OCI-LY1 (cell line): ENCODE measurements around the gene C1orf50.

Experiments
- H2AFZ ChIP-seq: fragments of 200-600 bp; sonication (generic), shearing (Covaris generic); 2 replicates; pipeline ENCODE4 v1.6.0; 2014; ENCODE audit warnings: antibody characterized with exemption, mild to moderate bottlenecking, low read length
- H3F3A ChIP-seq: fragments of 200-600 bp; sonication (generic), shearing (Covaris generic); 2 replicates; pipeline ENCODE4 v1.6.0; 2014; ENCODE audit warnings: mild to moderate bottlenecking, antibody characterized with exemption, low read length, moderate library complexity; ENCODE audit not compliant: insufficient read depth
- H3K27ac ChIP-seq: fragments of 200-600 bp; sonication (generic); 2 replicates; pipeline ENCODE4 v1.5.1; 2014; ENCODE audit warnings: low read length, mixed run types, mild to moderate bottlenecking, low read depth; ENCODE audit not compliant: poor library complexity, severe bottlenecking
- H3K27me3 ChIP-seq: fragments of 200-600 bp; sonication (generic); 2 replicates; pipeline ENCODE4 v1.6.0; 2014; ENCODE audit warnings: antibody characterized with exemption, mild to moderate bottlenecking, low read length, moderate library complexity; ENCODE audit not compliant: insufficient read depth
- H3K36me3 ChIP-seq: fragments of 200-600 bp; sonication (generic); 2 replicates; pipeline ENCODE4 v1.6.1; 2014; ENCODE audit warnings: mild to moderate bottlenecking, antibody characterized with exemption, low read length, moderate library complexity, mixed read lengths; ENCODE audit not compliant: insufficient read depth
- H3K4me1 ChIP-seq: fragments of 200-600 bp; sonication (generic); 2 replicates; pipeline ENCODE4 v1.5.1; 2014; ENCODE audit warnings: mild to moderate bottlenecking, low read length, moderate library complexity; ENCODE audit not compliant: insufficient read depth, severe bottlenecking
- H3K4me2 ChIP-seq: fragments of 200-600 bp; sonication (generic), shearing (Covaris generic); 2 replicates; pipeline ENCODE4 v1.6.1; 2014; ENCODE audit warnings: low read length
- H3K4me3 ChIP-seq: fragments of 200-600 bp; sonication (generic); 2 replicates; pipeline ENCODE4 v1.5.1; 2014; ENCODE audit warnings: low read length, low read depth, mild to moderate bottlenecking, mixed read lengths; ENCODE audit not compliant: poor library complexity, severe bottlenecking
- H3K79me2 ChIP-seq: fragments of 200-600 bp; shearing (Covaris generic); 2 replicates; pipeline ENCODE4 v1.6.1; 2016; ENCODE audit warnings: mixed run types, low read length, mixed read lengths; ENCODE audit not compliant: insufficient read depth
- H3K9ac ChIP-seq: fragments of 200-600 bp; sonication (generic), shearing (Covaris generic); 2 replicates; pipeline ENCODE4 v1.6.1; 2014; ENCODE audit warnings: mild to moderate bottlenecking, low read length, mixed read lengths
- H3K9me2 ChIP-seq: fragments of 200-600 bp; sonication (generic), shearing (Covaris generic); 2 replicates; pipeline ENCODE4 v1.6.1; 2014; ENCODE audit warnings: low read depth, mild to moderate bottlenecking, low read length, mixed read lengths
- H3K9me3 ChIP-seq: fragments of 200-600 bp; shearing (Covaris generic); 2 replicates; pipeline ENCODE4 v1.6.1; 2014; ENCODE audit warnings: low read length, mixed read lengths
- H4K20me1 ChIP-seq: fragments of 200-600 bp; sonication (generic), shearing (Covaris generic); 2 replicates; pipeline ENCODE4 v1.6.0; 2016; ENCODE audit warnings: mild to moderate bottlenecking, low read length; ENCODE audit not compliant: insufficient read depth
- EZH2 ChIP-seq: fragments of 200-600 bp; sonication (generic), shearing (Covaris generic); IDR thresholded peaks from 2 replicates; pipeline ENCODE4 v1.8.0; 2017; ENCODE audit warnings: borderline replicate concordance, mixed run types, mild to moderate bottlenecking, antibody characterized with exemption, low read length, moderate library complexity, mixed read lengths
- TF ChIP-seq, protein P1 (sequence below): fragments of 200-600 bp; sonication (generic), shearing (Covaris generic); IDR thresholded peaks from 2 replicates; pipeline ENCODE4 v1.5.1; 2017; ENCODE audit warnings: mild to moderate bottlenecking, antibody characterized with exemption, low read length, moderate library complexity, mixed read lengths

Gene C1orf50

DNA sequence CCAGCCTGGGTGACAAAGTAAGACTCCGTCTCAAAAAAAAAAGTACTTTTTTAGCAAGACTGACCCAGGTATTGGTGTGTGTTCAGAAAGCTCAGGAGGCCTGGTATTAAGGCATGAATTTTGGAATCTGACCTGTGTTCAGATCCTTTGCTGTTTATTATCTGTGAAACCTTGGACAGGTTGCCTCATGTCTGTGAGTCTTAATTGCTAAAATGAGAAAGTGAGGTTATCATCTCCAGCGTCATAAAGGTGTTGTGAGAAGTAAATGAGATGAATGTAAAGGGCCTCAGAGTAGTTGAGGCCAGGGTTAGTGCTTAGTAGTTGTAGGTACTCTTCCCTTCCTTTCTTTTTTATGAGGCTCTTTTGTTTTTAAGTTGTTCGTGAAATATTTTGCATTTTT, 2.8 kb downstream of the C1orf50 start:
- no peaks in the 10 kb centered on the region for H3F3A ChIP-seq
- no peaks in the 10 kb centered on the region for H3K27me3 ChIP-seq
- peaks cover 28% of the 10 kb centered on the region for H3K79me2 ChIP-seq
- H4K20me1 ChIP-seq, result no peaks in the 10 kb centered on the region
- no peak overlapping the region for H3K4me2 ChIP-seq
- H3K4me1 ChIP-seq, result peaks cover 25% of the 10 kb centered on the region
- no peak for TF ChIP-seq EZH2
- TF ChIP-seq, protein P1, sequence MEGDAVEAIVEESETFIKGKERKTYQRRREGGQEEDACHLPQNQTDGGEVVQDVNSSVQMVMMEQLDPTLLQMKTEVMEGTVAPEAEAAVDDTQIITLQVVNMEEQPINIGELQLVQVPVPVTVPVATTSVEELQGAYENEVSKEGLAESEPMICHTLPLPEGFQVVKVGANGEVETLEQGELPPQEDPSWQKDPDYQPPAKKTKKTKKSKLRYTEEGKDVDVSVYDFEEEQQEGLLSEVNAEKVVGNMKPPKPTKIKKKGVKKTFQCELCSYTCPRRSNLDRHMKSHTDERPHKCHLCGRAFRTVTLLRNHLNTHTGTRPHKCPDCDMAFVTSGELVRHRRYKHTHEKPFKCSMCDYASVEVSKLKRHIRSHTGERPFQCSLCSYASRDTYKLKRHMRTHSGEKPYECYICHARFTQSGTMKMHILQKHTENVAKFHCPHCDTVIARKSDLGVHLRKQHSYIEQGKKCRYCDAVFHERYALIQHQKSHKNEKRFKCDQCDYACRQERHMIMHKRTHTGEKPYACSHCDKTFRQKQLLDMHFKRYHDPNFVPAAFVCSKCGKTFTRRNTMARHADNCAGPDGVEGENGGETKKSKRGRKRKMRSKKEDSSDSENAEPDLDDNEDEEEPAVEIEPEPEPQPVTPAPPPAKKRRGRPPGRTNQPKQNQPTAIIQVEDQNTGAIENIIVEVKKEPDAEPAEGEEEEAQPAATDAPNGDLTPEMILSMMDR, result no peak
- H3K4me3 ChIP-seq, result no peak overlapping the region
- no peaks in the 10 kb centered on the region for H3K9me3 ChIP-seq
- H2AFZ ChIP-seq, result no peak overlapping the region
- H3K9ac ChIP-seq, result no peak overlapping the region
- H3K36me3 ChIP-seq, result peaks cover 39% of the 10 kb centered on the region; the same call in 1 of the 2 replicates
- H3K27ac ChIP-seq, result no peak overlapping the region
- H3K9me2 ChIP-seq, result no peaks in the 10 kb centered on the region

DNA sequence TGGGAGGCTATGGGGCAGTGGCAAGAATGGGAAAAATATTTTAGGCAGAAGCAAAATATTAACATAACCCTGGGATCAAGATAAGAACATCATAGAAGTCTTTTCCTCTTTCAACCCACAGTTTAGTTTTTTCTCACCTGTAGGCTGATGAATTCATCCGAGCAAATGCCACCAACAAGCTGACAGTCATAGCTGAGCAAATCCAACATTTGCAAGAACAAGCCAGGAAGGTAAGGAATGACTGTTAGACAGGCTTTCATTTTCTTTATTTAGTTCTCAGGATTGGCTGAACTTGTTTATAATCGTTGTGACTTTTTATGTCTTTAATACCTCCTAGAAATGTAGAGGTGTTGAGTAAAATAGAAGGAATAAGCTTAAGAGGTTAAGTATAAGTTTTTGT, 6.4 kb downstream of the C1orf50 start:
- Histone ChIP-seq H3K36me3 (peaks cover 72% of the 10 kb centered on the region), H3K4me2 (no peak overlapping the region), H3K9ac (no peak overlapping the region), H3K27ac (no peak overlapping the region), H3K27me3 (no peaks in the 10 kb centered on the region), H3F3A (no peaks in the 10 kb centered on the region), H3K9me3 (no peaks in the 10 kb centered on the region), H3K4me3 (no peak overlapping the region), H2AFZ (no peak overlapping the region), H3K79me2 (peaks cover 18% of the 10 kb centered on the region), H3K4me1 (peaks cover 3% of the 10 kb centered on the region), H3K9me2 (no peaks in the 10 kb centered on the region), H4K20me1 (no peaks in the 10 kb centered on the region)
- TF ChIP-seq, protein P1, result no peak
- TF ChIP-seq EZH2, result no peak

DNA sequence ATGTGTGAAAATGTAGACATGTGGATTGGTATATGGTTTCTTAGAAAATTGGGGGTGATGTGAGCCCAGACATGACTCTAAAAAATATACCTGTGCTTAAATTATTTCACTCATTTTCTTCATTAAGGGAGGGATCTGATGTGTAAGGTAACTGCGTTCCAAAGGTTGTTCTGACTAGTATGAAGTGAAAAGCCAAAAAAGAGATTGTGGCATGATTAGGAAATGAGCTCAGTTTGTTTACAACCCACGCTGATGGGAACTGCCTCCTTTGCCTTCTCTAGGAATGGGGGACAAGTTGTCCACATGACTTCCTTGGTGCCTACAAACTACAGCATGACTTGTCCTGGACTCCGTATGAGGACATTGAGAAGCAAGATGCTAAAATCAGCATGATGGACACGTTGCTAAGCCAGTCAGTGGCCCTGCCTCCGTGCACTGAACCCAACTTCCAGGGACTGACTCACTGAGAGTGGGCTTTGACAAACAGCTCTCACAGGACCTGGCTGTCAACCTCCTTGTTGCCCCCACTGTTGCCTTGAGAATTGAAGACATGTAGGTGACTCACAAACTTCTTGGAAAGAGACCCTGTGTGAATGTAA, 8.0 kb downstream of the C1orf50 start:
- H3K36me3 ChIP-seq, result peaks cover 69% of the 10 kb centered on the region
- H3K4me2 ChIP-seq, result no peak overlapping the region

More for the DNA sequence above, 8.0 kb downstream of the C1orf50 start:
- H4K20me1 ChIP-seq, result no peaks in the 10 kb centered on the region
- no peak overlapping the region for H3K4me3 ChIP-seq
- no peaks in the 10 kb centered on the region for H3K9me3 ChIP-seq
- no peaks in the 10 kb centered on the region for H3K9me2 ChIP-seq
- no peaks in the 10 kb centered on the region for H3F3A ChIP-seq
- H2AFZ ChIP-seq, result no peak overlapping the region
- no peak overlapping the region for H3K27ac ChIP-seq
- no peaks in the 10 kb centered on the region for H3K4me1 ChIP-seq
- no peaks in the 10 kb centered on the region for H3K27me3 ChIP-seq
- peaks cover 12% of the 10 kb centered on the region for H3K79me2 ChIP-seq
- no peak overlapping the region for H3K9ac ChIP-seq
- TF ChIP-seq, protein P1, result no peak
- TF ChIP-seq EZH2, result no peak
